ENCODE measurements around the gene CHRNG.

DNA sequence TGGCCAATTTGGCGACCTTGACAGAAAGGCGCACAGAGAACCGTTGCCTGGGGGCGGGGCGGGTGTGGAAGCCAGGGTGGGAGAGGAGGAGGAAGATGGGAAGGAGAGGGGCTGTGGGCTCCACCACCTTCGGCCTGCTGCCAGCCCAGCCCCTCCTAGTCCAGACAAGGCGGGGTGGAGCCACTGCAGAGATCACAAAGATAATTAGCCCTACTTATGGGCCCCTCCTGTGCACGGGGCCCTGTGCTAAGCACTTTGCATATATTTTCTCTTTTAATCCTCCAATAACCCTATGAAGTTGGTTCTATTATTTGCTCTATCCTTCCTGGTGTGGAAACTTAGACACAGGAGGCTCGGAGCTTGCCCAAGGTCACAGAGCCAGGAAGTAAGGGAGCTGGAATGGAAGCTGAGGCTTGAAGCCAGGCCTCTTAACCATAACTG, 38.1 kb upstream of the CHRNG start:
- TF ChIP-seq, protein P1, sequence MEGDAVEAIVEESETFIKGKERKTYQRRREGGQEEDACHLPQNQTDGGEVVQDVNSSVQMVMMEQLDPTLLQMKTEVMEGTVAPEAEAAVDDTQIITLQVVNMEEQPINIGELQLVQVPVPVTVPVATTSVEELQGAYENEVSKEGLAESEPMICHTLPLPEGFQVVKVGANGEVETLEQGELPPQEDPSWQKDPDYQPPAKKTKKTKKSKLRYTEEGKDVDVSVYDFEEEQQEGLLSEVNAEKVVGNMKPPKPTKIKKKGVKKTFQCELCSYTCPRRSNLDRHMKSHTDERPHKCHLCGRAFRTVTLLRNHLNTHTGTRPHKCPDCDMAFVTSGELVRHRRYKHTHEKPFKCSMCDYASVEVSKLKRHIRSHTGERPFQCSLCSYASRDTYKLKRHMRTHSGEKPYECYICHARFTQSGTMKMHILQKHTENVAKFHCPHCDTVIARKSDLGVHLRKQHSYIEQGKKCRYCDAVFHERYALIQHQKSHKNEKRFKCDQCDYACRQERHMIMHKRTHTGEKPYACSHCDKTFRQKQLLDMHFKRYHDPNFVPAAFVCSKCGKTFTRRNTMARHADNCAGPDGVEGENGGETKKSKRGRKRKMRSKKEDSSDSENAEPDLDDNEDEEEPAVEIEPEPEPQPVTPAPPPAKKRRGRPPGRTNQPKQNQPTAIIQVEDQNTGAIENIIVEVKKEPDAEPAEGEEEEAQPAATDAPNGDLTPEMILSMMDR (IDR thresholded peaks at IDR 0.05), result no peak
- TF ChIP-seq POLR2A (IDR thresholded peaks at IDR 0.05), result no peak

Data from uterus (tissue), 2 donors.